CD4-positive, alpha-beta T cell (primary cell): ENCODE data around the gene C2orf49. TPM values are rescaled to one million over a fixed set of nuclear protein-coding genes. Genes with fewer than 3 reads are reported as not detected.

Experiments used
- ATAC-seq: fragments of 200-7000 bp; cut with Tn5 transposase; one replicate; pipeline ENCODE4 v1.10.0; 2022; ENCODE audit warnings: mild to moderate bottlenecking; ENCODE audit not compliant: poor library complexity
- CTCF ChIA-PET: fragments of 350-600 bp; sonication (Branson Sonifier 250); formaldehyde crosslinking; loops from one replicate; lab custom pipeline; 2021; ENCODE audit warnings: antibody characterized with exemption, inconsistent platforms; lab: Charles Lee
- POLR2A ChIA-PET: fragments of 350-600 bp; sonication (Branson Sonifier 250); formaldehyde crosslinking; loops from one replicate; lab custom pipeline; 2021; ENCODE audit warnings: antibody characterized with exemption, inconsistent platforms; lab: Charles Lee
- DNase-seq, 14 experiments: peaks; one replicate each; pipeline ENCODE4 v3.0.0-alpha.2; 2013 to 2020; ENCODE audit warnings: mixed read lengths in 2 of 14
- H3K27ac ChIP-seq, 2 donors: one replicate each; pipeline versions ENCODE4 v1.5.1 to v1.7.0; 2013; ENCODE audit warnings: low read length in 2 of 2, low read depth in 1 of 2, mild to moderate bottlenecking in 1 of 2
- H3K27me3 ChIP-seq, 2 experiments: 1 replicate in 1 of 2; 2 replicates in 1 of 2; pipeline versions ENCODE4 v1.6.1 to v1.7.0; 2013; ENCODE audit warnings: low read length in 2 of 2, control low read depth in 1 of 2, mild to moderate bottlenecking in 1 of 2, moderate library complexity in 1 of 2; ENCODE audit not compliant: insufficient read depth in 2 of 2, control insufficient read depth in 1 of 2
- H3K36me3 ChIP-seq: one replicate; pipeline ENCODE4 v1.6.1; 2013; ENCODE audit warnings: low read length, control low read depth; ENCODE audit not compliant: insufficient read depth
- H3K4me1 ChIP-seq: one replicate; pipeline ENCODE4 v1.6.1; 2013; ENCODE audit warnings: low read length, control low read depth; ENCODE audit not compliant: insufficient read depth
- H3K4me3 ChIP-seq: one replicate; pipeline ENCODE4 v1.5.1; 2013; ENCODE audit warnings: mild to moderate bottlenecking, low read length, moderate library complexity
- H3K9me3 ChIP-seq, 2 experiments: 1 replicate in 1 of 2; 2 replicates in 1 of 2; pipeline versions ENCODE4 v1.6.1 to v1.7.0; 2013; ENCODE audit warnings: low read length in 2 of 2, mild to moderate bottlenecking in 2 of 2, control low read depth in 1 of 2, moderate library complexity in 1 of 2; ENCODE audit not compliant: control insufficient read depth in 1 of 2, insufficient read depth in 1 of 2
- H3K27ac Mint-ChIP-seq: one replicate; pipeline ENCODE4 v1.8.0; 2020; ENCODE audit warnings: mixed read lengths
- H3K27me3 Mint-ChIP-seq: one replicate; pipeline ENCODE4 v1.8.0; 2021; ENCODE audit warnings: mixed read lengths
- H3K36me3 Mint-ChIP-seq: one replicate; pipeline ENCODE4 v1.8.0; 2021; ENCODE audit warnings: low read depth, mixed read lengths
- H3K4me1 Mint-ChIP-seq: one replicate; pipeline ENCODE4 v1.8.0; 2021; ENCODE audit warnings: low read depth, mixed read lengths
- H3K4me3 Mint-ChIP-seq: one replicate; pipeline ENCODE4 v1.8.0; 2020; ENCODE audit warnings: mild to moderate bottlenecking, mixed read lengths
- H3K9me3 Mint-ChIP-seq: one replicate; pipeline ENCODE4 v1.8.0; 2020; ENCODE audit warnings: mixed read lengths
- intact Hi-C, 2 experiments: fragments of 100-400 bp; cut with DNase I in 1 of 2; cut with micrococcal nuclease in 1 of 2; formaldehyde crosslinking; loops; one replicate each; pipeline versions ENCODE4 v1.15.1 to v1.9.0; 2023 to 2025; cut with DNase I, micrococcal nuclease
- total RNA-seq, 174 experiments: library from RNA in 2 of 174; stranded (reverse) in 2 of 174; gene quantifications; one replicate each; pipeline ENCODE4 v1.2.3 and lab custom pipeline; 2021 to 2026
- TF ChIP-seq, protein P1 (sequence below): fragments of 200-600 bp; IDR thresholded peaks from one replicate; pipeline ENCODE4 v1.8.0; 2022; ENCODE audit warnings: antibody characterized with exemption, mild to moderate bottlenecking

Gene C2orf49
- total RNA-seq, 2 experiments from 2014 or later = 28.8 to 29.4 TPM

DNA sequence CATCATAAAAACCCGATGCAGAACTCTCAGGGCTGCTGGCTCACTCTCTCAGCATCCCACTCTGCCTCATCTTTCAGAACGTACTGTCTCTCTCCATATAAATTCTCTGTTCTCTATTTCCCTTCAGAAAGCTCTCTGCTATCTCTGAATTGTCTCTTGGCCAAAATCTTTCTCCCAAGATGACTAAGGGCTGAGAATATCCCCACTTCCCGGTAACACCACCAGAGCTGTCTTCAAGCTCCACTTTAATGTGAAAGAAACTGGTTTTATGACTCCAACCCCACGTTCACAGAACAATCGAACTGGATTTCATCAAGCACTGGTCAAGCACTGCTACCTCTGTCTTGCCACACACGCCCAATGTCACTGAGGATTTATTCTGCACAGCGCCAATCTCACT lies 30.2 kb upstream of the C2orf49 start:
- ChIA-PET POLR2A (no interaction called here), CTCF (no interaction called here)
- intact Hi-C loops = no loop called here
- Histone ChIP-seq H3K36me3 (peaks cover 34% of the 10 kb centered on the region), H3K9me3 (no peaks in the 10 kb centered on the region), H3K4me1 (peaks cover 5% of the 10 kb centered on the region), H3K27ac (no peak overlapping the region), H3K27me3 (no peaks in the 10 kb centered on the region), H3K4me3 (no peak overlapping the region)
- Mint-ChIP-seq H3K9me3 (no peaks in the 10 kb centered on the region), H3K36me3 (peaks cover 63% of the 10 kb centered on the region), H3K4me1 (peaks cover 44% of the 10 kb centered on the region), H3K4me3 (no peak overlapping the region), H3K27me3 (no peaks in the 10 kb centered on the region), H3K27ac (no peak overlapping the region)
- TF ChIP-seq, protein P1, sequence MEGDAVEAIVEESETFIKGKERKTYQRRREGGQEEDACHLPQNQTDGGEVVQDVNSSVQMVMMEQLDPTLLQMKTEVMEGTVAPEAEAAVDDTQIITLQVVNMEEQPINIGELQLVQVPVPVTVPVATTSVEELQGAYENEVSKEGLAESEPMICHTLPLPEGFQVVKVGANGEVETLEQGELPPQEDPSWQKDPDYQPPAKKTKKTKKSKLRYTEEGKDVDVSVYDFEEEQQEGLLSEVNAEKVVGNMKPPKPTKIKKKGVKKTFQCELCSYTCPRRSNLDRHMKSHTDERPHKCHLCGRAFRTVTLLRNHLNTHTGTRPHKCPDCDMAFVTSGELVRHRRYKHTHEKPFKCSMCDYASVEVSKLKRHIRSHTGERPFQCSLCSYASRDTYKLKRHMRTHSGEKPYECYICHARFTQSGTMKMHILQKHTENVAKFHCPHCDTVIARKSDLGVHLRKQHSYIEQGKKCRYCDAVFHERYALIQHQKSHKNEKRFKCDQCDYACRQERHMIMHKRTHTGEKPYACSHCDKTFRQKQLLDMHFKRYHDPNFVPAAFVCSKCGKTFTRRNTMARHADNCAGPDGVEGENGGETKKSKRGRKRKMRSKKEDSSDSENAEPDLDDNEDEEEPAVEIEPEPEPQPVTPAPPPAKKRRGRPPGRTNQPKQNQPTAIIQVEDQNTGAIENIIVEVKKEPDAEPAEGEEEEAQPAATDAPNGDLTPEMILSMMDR = no peak
- DNase-seq (no peak), ATAC-seq (no peak)

DNA sequence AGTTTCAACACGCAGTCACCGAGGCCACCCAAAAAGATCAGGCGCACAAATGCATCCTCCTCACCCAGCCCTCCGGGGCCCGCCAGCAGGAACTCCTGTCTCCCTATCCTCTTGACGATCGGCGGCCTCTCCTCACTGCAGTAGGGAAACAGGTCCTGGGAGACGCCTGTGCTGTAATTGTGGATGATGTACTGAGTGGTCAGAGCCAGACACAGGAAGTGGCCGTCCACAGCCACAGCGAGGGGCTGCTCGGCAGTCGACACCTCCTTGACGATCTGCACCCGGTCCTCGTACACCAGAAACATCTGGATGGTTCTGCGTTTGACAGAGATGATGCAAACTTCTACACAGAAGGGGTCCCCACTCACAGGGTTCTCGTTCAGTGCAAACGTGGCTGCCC lies 29.8 kb upstream of the C2orf49 start:
- H3K4me3 ChIP-seq = no peak overlapping the region
- peaks cover 34% of the 10 kb centered on the region for H3K36me3 ChIP-seq
- no peaks in the 10 kb centered on the region for H3K27me3 ChIP-seq
- Mint-ChIP-seq H3K4me1 (peaks cover 43% of the 10 kb centered on the region), H3K36me3 (peaks cover 60% of the 10 kb centered on the region), H3K9me3 (no peaks in the 10 kb centered on the region), H3K4me3 (no peak overlapping the region), H3K27me3 (no peaks in the 10 kb centered on the region), H3K27ac (no peak overlapping the region)
- no peak for ATAC-seq
- TF ChIP-seq, protein P1 = no peak
- peaks cover 5% of the 10 kb centered on the region for H3K4me1 ChIP-seq
- H3K9me3 ChIP-seq = no peaks in the 10 kb centered on the region
- H3K27ac ChIP-seq = no peak overlapping the region
- POLR2A ChIA-PET = no interaction called here
- DNase-seq = no peak
- CTCF ChIA-PET = no interaction called here
- intact Hi-C loops = no loop called here

DNA sequence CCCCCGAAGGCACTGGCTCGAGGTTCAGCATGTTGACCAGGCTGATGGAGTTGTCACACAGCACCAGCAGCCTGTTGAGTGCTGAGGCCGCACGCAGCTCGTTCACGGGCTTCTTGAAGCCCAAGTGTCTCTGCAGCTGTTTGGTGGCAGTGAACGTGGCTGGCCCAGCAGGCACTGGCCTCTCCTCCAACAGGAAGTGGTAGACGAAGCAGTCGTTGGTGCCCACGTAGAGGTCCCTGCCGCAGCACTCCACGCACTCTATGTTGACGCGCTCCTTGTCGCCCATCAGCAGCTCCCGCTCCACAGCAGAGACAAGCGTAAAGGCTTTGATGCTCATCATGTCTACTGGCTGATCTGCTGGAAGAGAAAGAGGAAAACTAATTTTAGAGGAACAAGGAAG lies 29.4 kb upstream of the C2orf49 start:
- Histone ChIP-seq H3K4me3 (no peak overlapping the region), H3K27me3 (no peaks in the 10 kb centered on the region), H3K36me3 (peaks cover 34% of the 10 kb centered on the region), H3K27ac (no peak overlapping the region), H3K4me1 (peaks cover 5% of the 10 kb centered on the region), H3K9me3 (no peaks in the 10 kb centered on the region)
- Mint-ChIP-seq H3K27ac (no peak overlapping the region), H3K4me3 (no peak overlapping the region), H3K9me3 (no peaks in the 10 kb centered on the region), H3K36me3 (peaks cover 56% of the 10 kb centered on the region), H3K27me3 (no peaks in the 10 kb centered on the region), H3K4me1 (peaks cover 43% of the 10 kb centered on the region)
- ATAC-seq = no peak
- intact Hi-C loops = no loop called here
- CTCF ChIA-PET = no interaction called here
- no peak for DNase-seq
- TF ChIP-seq, protein P1 = no peak
- POLR2A ChIA-PET = no interaction called here
